HCT116 (cell line): Measurements from ENCODE around the gene TRIM62. TPM values are rescaled to one million over a fixed set of nuclear protein-coding genes. Genes with fewer than 3 reads are reported as not detected.

ENCODE experiments used
- ATAC-seq: fragments of 200-7000 bp; cut with Tn5 transposase; 2 replicates; pipeline ENCODE4 v1.9.1; 2020; ENCODE audit warnings: mild to moderate bottlenecking, moderate library complexity
- BruUV-seq: library from RNA; stranded (reverse); fragments of 400-500 nt; replicated peaks from 2 replicates; lab custom pipeline; 2021; lab: Mats Ljungman, UMichigan
- CTCF ChIA-PET: fragments of 300-600 bp; sonication (Branson Sonifier 250); formaldehyde crosslinking; loops from one replicate; lab custom pipeline; 2021; ENCODE audit warnings: antibody characterized with exemption; lab: Charles Lee
- POLR2A ChIA-PET: fragments of 300-600, 350-600 bp; sonication (Branson Sonifier 250); formaldehyde crosslinking; loops from one replicate; lab custom pipeline; 2021; ENCODE audit warnings: antibody characterized with exemption; lab: Charles Lee
- RAD21 ChIA-PET, 2 experiments: fragments of 300-600 bp; sonication (Branson Sonifier 250); formaldehyde crosslinking; loops; one replicate each; lab custom pipeline; 2023; ENCODE audit warnings: low total read pairs in 2 of 2; ENCODE audit not compliant: uncharacterized antibody in 2 of 2, unreplicated experiment in 2 of 2, low non-redundant PET in 1 of 2; lab: Charles Lee
- DNase-seq: peaks from one replicate; pipeline ENCODE4 v3.0.0-alpha.2; 2010; ENCODE audit warnings: low read depth, low spot score
- H2AFZ ChIP-seq: fragments of 200-600 bp; shearing (Covaris generic), sonication (generic); 2 replicates; pipeline ENCODE4 v1.6.1; 2017; ENCODE audit warnings: low read depth, mixed run types, mixed read lengths, antibody characterized with exemption, low read length; ENCODE audit not compliant: poor library complexity, severe bottlenecking
- H3K27ac ChIP-seq: 2 replicates; pipeline ENCODE4 v1.5.1; 2012; ENCODE audit warnings: low read depth, low read length
- H3K27me3 ChIP-seq: fragments of 200-600 bp; sonication (generic); 2 replicates; pipeline ENCODE4 v1.6.1; 2016; ENCODE audit warnings: mixed run types, low read length, mixed read lengths; ENCODE audit not compliant: insufficient read depth
- H3K36me3 ChIP-seq, 2 experiments: fragments of 200-500 bp in 1 of 2; fragments of 200-600 bp in 1 of 2; sonication (Bioruptor generic) in 1 of 2; sonication (generic) in 1 of 2; 2 replicates each; pipeline versions ENCODE4 v1.5.1 to v1.6.1; 2014 to 2016; ENCODE audit warnings: low read length in 2 of 2, inconsistent platforms in 1 of 2, mixed read lengths in 1 of 2, mixed run types in 1 of 2; ENCODE audit not compliant: insufficient read depth in 2 of 2, control insufficient read depth in 1 of 2
- H3K4me1 ChIP-seq, 2 experiments: fragments of 200-600 bp in 1 of 2; sonication (generic) in 1 of 2; 2 replicates each; pipeline versions ENCODE4 v1.5.1 to v1.6.1; 2012 to 2017; ENCODE audit warnings: low read length in 2 of 2, inconsistent platforms in 1 of 2, mild to moderate bottlenecking in 1 of 2, mixed read lengths in 1 of 2, mixed run types in 1 of 2, moderate library complexity in 1 of 2; ENCODE audit not compliant: insufficient read depth in 2 of 2, control insufficient read depth in 1 of 2
- H3K4me2 ChIP-seq: fragments of 200-600 bp; sonication (generic); 2 replicates; pipeline ENCODE4 v1.6.1; 2017; ENCODE audit warnings: mixed run types, low read length, mixed read lengths
- H3K4me3 ChIP-seq, 2 experiments: fragments of 200-600 bp in 1 of 2; sonication (generic) in 1 of 2; replicated peaks in 1 of 2; 2 replicates each; pipeline ENCODE4 v1.5.1; 2011 to 2016; ENCODE audit warnings: low read length in 2 of 2, control low read depth in 1 of 2, low read depth in 1 of 2, mild to moderate bottlenecking in 1 of 2, mixed read lengths in 1 of 2, mixed run types in 1 of 2
- H3K79me2 ChIP-seq: fragments of 200-600 bp; sonication (generic); 2 replicates; pipeline ENCODE4 v1.6.1; 2017; ENCODE audit warnings: mild to moderate bottlenecking, mixed run types, low read length, moderate library complexity, mixed read lengths; ENCODE audit not compliant: insufficient read depth
- H3K9ac ChIP-seq: fragments of 200-600 bp; sonication (generic); 2 replicates; pipeline ENCODE4 v1.6.1; 2016; ENCODE audit warnings: low read length, mixed read lengths
- H3K9me2 ChIP-seq: fragments of 200-600 bp; sonication (generic), shearing (Covaris generic); 2 replicates; pipeline ENCODE4 v1.6.1; 2017; ENCODE audit warnings: mixed run types, mild to moderate bottlenecking, moderate library complexity; ENCODE audit not compliant: insufficient read depth
- H3K9me3 ChIP-seq, 2 experiments: fragments of 200-500 bp in 1 of 2; fragments of 200-600 bp in 1 of 2; sonication (Bioruptor generic) in 1 of 2; sonication (generic) in 1 of 2; 2 replicates each; pipeline ENCODE4 v1.6.1; 2014 to 2017; ENCODE audit warnings: low read length in 2 of 2, mixed read lengths in 2 of 2, inconsistent platforms in 1 of 2, low read depth in 1 of 2, mild to moderate bottlenecking in 1 of 2, mixed run types in 1 of 2, moderate library complexity in 1 of 2; ENCODE audit not compliant: control insufficient read depth in 1 of 2, insufficient read depth in 1 of 2
- H4K20me1 ChIP-seq: fragments of 200-600 bp; sonication (generic), shearing (Covaris generic); 2 replicates; pipeline ENCODE4 v1.6.1; 2017; ENCODE audit warnings: mixed run types, mild to moderate bottlenecking, moderate library complexity; ENCODE audit not compliant: insufficient read depth
- ATF3 ChIP-seq: IDR thresholded peaks from 2 replicates; pipeline ENCODE4 v1.6.1; 2012
- CBX3 ChIP-seq: IDR thresholded peaks from 2 replicates; pipeline ENCODE4 v1.6.1; 2012; ENCODE audit warnings: low read depth
- CEBPB ChIP-seq: IDR thresholded peaks from 2 replicates; pipeline ENCODE4 v1.6.1; 2012; ENCODE audit warnings: low read depth
- CTCF ChIP-seq, 3 experiments: fragments of 200-600 bp in 1 of 3; sonication (generic) in 1 of 3; IDR thresholded peaks in 2 of 3; conservative IDR thresholded peaks in 1 of 3; 2 replicates each; pipeline ENCODE4 v1.5.1; 2012 to 2017; ENCODE audit warnings: low read depth in 2 of 3, low read length in 2 of 3, antibody characterized with exemption in 1 of 3, borderline replicate concordance in 1 of 3, control low read depth in 1 of 3, mild to moderate bottlenecking in 1 of 3, mixed read lengths in 1 of 3, mixed run types in 1 of 3, moderate library complexity in 1 of 3; ENCODE audit not compliant: insufficient read depth in 1 of 3
- ELF1 ChIP-seq: IDR thresholded peaks from 2 replicates; pipeline ENCODE4 v1.6.1; 2012; ENCODE audit warnings: low read depth, borderline replicate concordance
- FOSL1 ChIP-seq: IDR thresholded peaks from 2 replicates; pipeline ENCODE4 v1.6.1; 2012; ENCODE audit warnings: low read depth
- JUND ChIP-seq: IDR thresholded peaks from 2 replicates; pipeline ENCODE4 v1.6.1; 2012
- POLR2A ChIP-seq: IDR thresholded peaks from 2 replicates; pipeline ENCODE4 v1.7.0; 2011; ENCODE audit warnings: borderline replicate concordance; ENCODE audit not compliant: insufficient read depth, insufficient read length; ENCODE audit errors: extremely low read depth
- POLR2AphosphoS5 ChIP-seq: IDR thresholded peaks from 2 replicates; pipeline ENCODE4 v1.6.1; 2011; ENCODE audit warnings: mild to moderate bottlenecking, low read depth, low read length, moderate library complexity
- SIN3A ChIP-seq: IDR thresholded peaks from 2 replicates; pipeline ENCODE4 v1.6.1; 2012; ENCODE audit warnings: low read depth
- SRF ChIP-seq: IDR thresholded peaks from 2 replicates; pipeline ENCODE4 v1.6.1; 2012; ENCODE audit warnings: low read depth
- YY1 ChIP-seq: IDR thresholded peaks from 2 replicates; pipeline ENCODE4 v1.6.1; 2011; ENCODE audit warnings: low read length, low read depth, moderate library complexity, mild to moderate bottlenecking; ENCODE audit not compliant: insufficient replicate concordance; ENCODE audit errors: extremely low read depth
- ZNF274 ChIP-seq: fragments of 200-500 bp; sonication (Bioruptor generic); IDR thresholded peaks from 2 replicates; pipeline ENCODE4 v1.6.1; 2014; ENCODE audit warnings: mild to moderate bottlenecking, low read depth, low read length, inconsistent platforms
- intact Hi-C: fragments of 100-400 bp; cut with micrococcal nuclease; formaldehyde crosslinking; loops from 2 replicates; pipeline ENCODE4 v1.10.0; 2022
- total RNA-seq: library from RNA; stranded (reverse); gene quantifications from one replicate; pipeline ENCODE4 v1.2.1, GENCODE V29; 2021; ENCODE audit not compliant: unreplicated experiment

Gene TRIM62
- total RNA-seq, 1 experiment from 2014 or later: 6.5 TPM

- ATAC-seq (no peak), DNase-seq (no peak)
- Histone ChIP-seq H4K20me1 (no peaks in the 10 kb centered on the region), H2AFZ (no peak overlapping the region), H3K27ac (no peak overlapping the region), H3K4me1 (peaks cover 0 to 8% of the 10 kb centered on the region in 2 experiments; a peak in 3 of 4 replicates), H3K9me3 (no peaks in the 10 kb centered on the region), H3K4me3 (no peak overlapping the region), H3K9ac (no peak overlapping the region), H3K4me2 (no peak overlapping the region), H3K36me3 (no peaks in the 10 kb centered on the region; a peak in 1 of 4 replicates), H3K79me2 (peaks cover 17% of the 10 kb centered on the region), H3K27me3 (no peaks in the 10 kb centered on the region), H3K9me2 (no peaks in the 10 kb centered on the region)
- intact Hi-C loops: loop anchor here (10.0 kb wide), 1 partner anchor 223 kb away; no protein-coding TSS in a partner anchor
- POLR2A ChIA-PET: no interaction called here
- BruUV-seq: no TSS peak
- CTCF ChIA-PET: no interaction called here
- no peak for TF ChIP-seq CTCF (IDR thresholded peaks at IDR 0.05 in 2 of 3, conservative IDR thresholded peaks at IDR 0.05 in 1 of 3; ENCODE audit: borderline replicate concordance in 1 of 3, insufficient read depth in 1 of 3, low read depth in 2 of 3, low read length in 2 of 3)
- RAD21 ChIA-PET: no interaction called here
These were observed 60.1 kb downstream of the TRIM62 start for GRCh38 chr1:33121728-33122127.

DNA sequence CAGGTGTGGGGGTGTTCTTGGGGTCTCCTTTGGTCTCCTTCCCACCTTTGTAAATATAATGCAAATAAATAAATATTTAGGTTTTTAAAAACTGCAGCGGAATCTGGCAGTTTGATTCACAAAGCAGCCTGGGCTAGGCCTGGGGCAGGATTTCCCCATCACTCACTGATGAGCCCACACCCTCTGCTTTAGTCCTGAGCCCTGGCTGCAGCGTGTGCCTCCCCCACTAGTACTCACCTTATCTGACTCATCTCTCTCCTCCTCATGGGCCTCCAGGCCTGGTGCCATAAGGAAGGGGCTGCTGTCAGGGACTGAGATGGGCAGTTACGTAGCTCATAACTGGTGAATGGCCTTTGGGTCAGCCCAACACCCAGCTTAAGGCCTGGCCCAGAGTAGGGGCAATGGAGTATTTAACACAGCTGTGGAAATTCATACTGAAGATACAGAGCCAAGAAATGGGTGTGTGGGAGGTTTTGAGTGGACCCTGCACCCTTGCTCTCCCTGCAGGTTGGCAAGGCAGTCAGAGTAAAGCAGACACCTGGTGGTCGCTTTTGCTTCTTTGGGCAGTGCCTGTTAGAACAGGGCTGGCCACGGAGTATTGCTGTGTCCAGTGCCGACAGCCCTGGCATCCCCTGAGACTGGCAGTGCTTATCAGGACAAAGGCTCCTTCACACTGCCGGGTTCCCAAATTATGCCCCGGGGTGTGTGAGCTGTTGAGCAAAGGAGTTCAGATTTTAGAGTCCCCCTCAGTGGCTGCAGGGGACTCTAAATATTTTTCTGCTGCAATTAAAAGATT, 61.2 kb downstream of the TRIM62 start:
- ChIA-PET CTCF (no interaction called here), POLR2A (no interaction called here), RAD21 (no interaction called here)
- no TSS peak for BruUV-seq
- no peaks in the 10 kb centered on the region; a peak in 1 of 4 replicates for H3K36me3 ChIP-seq
- intact Hi-C loops: loop anchor here (10.0 kb wide), 1 partner anchor 224 kb away; no protein-coding TSS in a partner anchor
- no peak overlapping the region for H3K27ac ChIP-seq
- no peaks in the 10 kb centered on the region for H4K20me1 ChIP-seq
- TF ChIP-seq POLR2AphosphoS5 (no peak), JUND (no peak), CEBPB (no peak), ZNF274 (no peak), SRF (no peak), CBX3 (no peak), CTCF (IDR thresholded peaks at IDR 0.05 in 2 of 3, conservative IDR thresholded peaks at IDR 0.05 in 1 of 3; ENCODE audit: borderline replicate concordance in 1 of 3, insufficient read depth in 1 of 3, low read depth in 2 of 3, low read length in 2 of 3) (no peak), ELF1 (no peak), YY1 (no peak), FOSL1 (no peak), POLR2A (no peak), SIN3A (no peak), ATF3 (no peak)
- ATAC-seq (no peak), DNase-seq (no peak)
- H3K9me2 ChIP-seq: no peaks in the 10 kb centered on the region
- no peak overlapping the region for H2AFZ ChIP-seq
- no peak overlapping the region for H3K4me2 ChIP-seq
- H3K27me3 ChIP-seq: no peaks in the 10 kb centered on the region
- no peak overlapping the region for H3K4me3 ChIP-seq
- H3K79me2 ChIP-seq: peaks cover 6% of the 10 kb centered on the region; the same call in 1 of the 2 replicates
- H3K9ac ChIP-seq: no peak overlapping the region
- H3K4me1 ChIP-seq: peaks cover 0 to under 1% of the 10 kb centered on the region in 2 experiments; a peak in 1 of 4 replicates
- no peaks in the 10 kb centered on the region for H3K9me3 ChIP-seq
